ENCODE measurements around the gene COL4A6.

Gene COL4A6

DNA sequence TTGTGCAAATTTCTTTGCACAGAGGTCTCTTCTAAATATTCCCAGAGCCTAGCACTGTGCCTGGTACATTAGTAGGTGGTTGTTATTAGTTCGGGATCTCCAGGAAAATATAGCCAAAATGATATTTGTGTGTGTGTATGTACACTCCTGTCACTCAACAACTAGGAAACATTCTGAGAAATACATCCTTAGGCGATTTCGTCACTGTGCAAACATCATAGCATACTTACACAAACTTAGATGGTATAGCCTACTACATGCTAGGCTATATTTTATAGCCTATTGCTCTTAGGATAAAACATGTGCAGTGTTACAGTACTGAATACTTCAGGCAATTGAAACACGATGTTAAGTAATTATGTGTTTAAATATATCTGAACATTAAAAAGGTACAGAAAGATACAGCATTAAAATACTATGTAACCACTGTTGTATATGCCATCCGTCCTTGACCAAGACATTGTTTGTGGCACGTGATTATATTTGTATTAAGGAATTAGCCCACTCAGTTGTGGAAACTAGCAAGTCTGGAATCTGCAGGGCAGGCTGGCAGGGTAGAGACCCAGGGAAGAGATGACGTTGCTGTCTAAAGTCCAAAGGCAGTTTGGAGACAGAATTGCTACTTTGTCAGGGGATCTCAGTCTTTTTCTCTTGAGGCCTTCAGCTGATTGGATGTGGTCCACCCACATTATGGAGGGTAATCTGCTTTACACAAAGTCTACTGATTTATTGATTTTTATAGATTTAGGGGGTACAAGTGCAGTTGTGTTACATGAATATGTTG lies 106.9 kb downstream of the COL4A6 start:
- no peak for DNase-seq

DNA sequence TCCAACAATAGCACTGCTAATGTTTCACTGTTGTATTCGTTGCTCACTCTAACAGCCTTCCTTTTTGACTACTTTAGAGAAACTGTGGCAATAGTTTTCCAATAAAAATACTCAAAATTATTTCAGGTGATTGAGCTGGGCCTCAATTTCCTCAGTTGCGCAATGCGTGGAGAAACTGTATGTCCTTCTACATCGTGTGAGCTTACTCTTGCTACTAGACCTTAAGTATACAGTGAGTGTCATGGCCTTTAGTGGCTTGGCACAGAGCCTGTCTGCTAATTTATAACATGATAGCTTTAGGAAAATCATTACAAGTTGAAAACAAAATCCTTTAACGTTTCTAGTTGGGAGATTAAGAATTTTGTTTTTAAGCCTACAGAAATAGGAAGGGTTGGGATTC lies 114.5 kb downstream of the COL4A6 start:
- no peak for DNase-seq

DNA sequence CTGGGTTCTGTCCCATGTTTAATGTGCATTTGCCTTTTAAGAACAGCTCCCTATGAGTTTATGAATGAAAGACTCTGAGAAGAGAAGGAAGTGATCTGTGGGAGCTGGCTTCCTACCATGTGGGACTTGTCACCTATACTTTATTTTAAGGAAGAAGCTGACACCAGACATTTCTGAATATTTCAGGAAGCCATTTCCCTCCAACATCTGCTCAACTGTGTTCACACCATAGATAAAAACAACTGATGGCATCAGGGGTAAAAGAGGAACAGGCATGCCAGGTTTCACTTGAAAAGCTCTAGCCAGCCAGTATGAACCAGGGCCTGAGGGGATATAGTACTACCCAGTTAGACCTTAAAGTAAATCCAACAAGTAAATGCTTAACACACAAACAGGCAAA lies 116.0 kb downstream of the COL4A6 start:
- no peak for DNase-seq

DNA sequence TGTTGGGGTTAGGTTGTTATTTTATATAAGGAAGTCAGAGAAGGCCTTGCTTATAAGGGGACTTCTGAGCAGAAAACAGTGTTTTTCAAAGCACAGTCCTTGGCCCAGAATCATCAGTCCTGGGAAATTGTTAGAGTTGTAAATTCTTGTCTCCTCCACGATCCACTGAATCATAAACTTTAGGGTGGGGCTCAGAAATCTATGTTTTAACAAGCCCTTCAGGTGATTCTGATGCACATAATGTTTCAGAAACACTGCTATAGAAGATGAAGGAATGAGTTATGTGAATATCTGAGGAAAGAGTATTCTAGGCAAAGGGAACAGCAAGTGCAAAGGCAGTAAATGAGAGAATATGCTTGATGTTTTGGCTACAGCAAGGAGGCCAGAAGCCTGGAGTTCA lies 121.8 kb downstream of the COL4A6 start:
- DNase-seq, result no peak

DNA sequence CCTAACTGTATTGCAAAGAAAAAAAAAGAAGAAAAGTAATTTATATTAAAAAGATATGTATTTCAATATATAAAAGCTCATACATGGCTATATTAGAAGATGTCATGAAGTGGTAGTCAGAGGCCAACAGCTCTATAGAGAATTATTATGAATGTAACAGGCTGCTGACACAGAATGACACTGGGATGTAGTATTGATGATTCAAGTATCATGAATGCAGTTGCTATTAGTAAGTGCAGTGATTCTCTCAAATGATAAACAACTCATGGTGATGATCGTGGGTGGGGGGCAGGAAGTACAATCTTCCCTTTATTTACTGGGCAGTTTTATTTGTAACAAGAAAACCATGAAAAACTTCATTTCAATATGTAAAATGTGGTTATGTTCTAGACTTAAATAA lies 124.6 kb downstream of the COL4A6 start:
- peak; percentile 6 for DNase-seq

DNA sequence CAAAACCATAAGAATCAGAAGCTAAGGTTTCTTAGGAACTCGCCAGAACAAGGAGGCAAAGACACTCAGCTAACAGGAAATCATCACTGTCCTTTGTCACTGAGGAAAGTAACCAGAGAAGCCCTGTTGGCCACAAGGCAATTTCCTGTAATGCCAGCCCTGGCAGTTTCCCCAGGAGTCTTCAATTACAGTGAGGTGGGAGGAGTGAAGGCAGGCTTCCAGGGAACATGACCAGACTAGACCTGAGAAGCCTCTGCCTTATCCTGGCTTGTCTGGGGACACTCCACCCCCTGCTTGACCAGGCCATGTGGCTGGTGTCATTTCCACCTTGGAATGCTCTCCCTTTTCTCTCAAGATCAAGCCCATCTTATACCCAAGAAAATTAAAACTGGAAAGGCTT lies 125.3 kb downstream of the COL4A6 start:
- DNase-seq, result peak; percentile 18

DNA sequence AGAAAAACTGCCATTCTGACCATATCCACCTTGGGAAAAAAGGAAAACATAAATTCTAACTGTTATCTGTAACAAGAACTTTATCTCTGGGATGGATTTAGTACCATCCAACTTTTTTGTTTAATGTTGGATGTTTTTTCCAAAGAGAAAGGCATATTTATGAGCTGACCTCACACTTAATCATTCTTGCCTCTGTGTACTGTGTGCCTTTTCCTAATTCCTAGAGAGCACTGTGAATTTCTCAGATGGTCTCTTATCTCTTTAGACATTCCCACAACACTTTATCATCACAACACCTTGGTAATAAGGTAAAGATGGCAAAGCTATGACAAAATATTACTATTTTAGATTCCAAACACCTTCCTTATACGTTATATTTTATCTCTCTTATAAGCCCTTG lies 126.2 kb downstream of the COL4A6 start:
- DNase-seq, result no peak

DNA sequence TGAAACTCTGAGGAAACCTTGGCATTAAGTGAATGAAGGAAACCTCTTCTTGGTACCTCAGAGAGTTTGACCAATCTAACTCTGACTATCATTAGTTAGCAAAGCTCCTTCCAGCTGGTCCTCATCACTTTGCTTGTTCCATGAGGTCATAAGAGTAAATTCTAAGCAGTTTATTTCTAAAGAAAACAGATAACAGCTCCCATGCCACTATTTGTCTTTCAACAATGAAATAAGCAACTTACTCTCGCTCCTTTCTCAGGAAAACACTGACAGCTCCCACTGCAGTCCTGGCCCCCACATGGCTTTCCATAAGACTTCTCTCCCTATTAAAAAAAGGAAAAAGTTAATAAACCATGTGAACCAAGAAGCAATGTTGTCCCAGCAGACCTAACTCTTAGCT lies 127.7 kb downstream of the COL4A6 start:
- no peak for DNase-seq

DNA sequence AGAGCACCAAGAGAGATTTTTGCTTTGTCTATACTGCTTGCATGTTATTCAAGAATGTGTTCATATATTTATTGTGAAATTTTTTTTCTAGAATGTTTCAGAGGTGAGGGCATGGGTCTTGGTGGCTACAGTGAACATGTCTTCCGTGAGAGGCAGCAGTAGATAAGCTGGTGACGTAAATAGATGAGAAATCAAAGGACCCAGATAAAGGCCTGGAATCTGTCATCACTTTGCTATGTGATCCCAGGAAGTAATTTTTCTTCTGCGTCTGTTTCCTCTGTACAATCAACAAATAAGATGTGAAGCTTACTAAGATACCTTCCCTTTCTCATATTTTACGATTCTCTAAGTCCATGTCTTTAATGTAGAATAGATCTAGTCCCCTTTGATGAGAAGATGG lies 129.1 kb downstream of the COL4A6 start:
- DNase-seq, result peak; percentile 9

DNA sequence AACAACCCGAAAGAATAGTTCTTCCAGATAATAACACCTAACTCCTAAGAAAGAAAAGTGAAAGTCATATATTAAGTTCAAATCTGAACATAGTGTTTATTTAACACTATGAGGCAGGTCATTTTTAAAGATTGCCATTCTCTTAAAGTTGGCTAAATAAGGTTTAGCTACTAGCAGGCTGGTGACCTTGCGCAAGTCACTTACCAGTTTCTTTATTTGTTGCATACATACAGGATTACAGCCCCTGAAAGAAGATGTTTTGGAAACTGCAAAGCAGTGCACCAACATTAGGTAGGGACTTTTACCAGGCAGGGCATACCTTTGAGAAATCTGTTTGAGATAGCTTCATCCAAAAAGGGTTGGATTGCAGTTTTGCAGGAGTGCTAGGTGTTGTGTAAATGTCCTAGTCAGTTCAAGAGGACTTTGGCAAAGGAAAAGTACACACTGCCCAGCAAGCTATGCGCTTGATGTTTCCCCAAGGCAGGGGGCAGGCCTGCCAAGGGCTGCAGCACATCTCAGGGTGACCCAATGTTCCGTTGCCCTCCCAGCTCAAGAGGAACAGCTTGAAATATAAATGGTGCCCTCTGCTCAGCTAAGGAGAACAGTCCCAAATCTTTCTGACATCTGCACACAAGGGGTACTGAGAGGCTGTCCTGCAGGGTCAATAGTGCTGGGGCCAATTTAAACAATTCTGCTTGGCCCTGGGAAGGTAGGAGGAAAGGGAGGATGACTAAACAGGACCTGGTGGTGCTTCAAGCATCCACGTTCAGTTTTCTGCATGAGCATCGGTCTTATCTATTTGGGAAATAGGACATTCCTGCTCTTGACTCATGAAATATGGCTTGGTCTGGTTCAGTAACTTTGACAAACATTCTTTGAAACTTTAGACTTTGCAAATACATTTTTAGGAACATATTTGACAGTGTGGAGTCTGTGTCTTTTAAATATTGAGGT lies 130.8 kb downstream of the COL4A6 start:
- DNase-seq, result no peak

DNA sequence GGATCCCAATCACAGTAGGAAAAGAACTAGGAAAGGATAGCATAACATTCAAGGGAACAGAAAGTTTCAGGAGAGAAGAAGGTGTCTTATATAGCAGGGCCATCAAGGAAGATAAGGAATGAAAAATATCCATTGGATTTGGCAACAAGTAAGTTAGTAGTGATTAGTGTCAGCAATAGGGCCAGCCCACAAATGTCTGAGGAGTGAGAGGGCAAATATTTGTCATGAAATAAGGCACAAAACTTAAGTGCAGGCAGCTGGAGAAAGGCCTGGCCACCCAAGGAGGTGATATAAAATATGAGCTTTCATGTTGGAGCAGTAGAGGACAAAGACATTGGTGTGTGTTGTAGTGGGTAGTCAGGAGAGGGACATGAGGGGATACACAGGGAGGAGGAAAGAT lies 132.1 kb downstream of the COL4A6 start:
- DNase-seq, result peak; percentile 11

DNA sequence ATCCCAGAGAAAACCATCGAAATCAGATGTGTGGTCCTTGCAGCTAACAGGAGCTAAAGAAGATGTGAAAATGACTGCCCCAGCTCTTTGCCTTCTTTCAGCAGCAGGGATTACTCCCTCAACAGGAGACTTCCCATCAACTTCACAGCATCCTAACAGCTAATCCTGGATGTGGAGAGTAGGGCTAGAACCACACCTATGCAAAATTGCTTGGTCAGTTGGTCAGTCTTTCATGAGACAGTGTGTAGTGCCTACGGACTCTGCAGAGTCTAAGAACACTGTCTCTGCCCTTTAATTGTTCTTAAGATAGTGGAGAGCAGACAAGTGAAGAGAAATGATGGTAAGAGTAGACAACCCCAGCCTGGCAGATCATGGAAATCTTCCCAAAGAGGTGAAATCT lies 133.5 kb downstream of the COL4A6 start:
- no peak for DNase-seq

DNA sequence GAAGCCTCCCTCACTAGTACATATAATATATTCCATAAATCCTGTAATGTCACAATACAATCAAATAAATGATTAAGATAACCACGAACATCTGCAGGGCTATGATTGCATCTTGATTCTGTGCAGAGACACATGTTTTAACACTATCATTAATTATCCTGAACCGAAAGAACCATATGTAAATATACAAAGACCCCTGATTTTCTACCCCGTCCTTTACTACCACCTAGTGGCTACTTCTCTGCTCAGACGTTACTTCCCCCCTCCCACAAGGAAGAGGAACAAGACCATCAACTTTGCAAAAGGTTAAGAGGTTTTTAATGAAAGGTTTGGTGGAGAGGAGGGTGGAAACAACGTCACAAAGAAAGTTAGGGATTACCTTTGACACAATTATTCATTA lies 134.0 kb downstream of the COL4A6 start:
- no peak for DNase-seq

DNA sequence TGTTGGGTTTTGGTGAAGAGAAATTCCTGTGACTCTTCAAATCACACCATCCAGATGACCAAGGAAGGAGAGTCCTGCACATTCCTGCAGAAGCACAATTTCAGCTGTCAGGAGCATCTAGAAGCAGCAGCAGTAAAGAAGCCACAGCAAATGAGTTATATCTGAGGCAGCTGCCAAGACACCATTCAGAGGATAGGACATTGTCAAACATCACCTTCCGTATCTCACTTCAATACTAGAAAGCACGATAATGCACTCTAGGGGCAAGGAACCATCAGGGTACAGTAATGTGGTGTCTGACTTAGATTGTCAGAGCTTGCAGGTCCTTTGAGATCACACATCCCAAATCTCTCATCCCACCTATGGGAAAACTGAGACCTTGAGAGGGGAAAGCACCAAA lies 134.5 kb downstream of the COL4A6 start:
- DNase-seq, result no peak

DNA sequence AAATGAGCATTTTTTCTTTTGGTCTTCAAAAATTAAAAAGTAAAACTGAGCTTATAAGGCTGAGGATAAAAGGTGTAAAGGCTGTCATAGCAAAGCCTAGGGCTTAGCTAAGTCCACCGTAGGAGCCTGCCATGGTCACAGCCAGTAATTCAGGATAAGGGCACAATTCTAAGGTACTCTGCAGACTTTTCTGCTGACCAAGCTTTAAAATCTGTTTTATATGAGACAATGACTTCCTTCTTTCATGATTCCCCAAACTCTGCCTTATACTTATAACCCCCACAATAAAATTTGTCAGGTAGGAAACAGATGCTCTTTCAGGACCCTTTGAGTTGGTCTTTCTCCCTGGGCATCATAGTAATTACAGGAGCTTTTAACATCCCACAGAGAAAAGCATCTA lies 138.5 kb downstream of the COL4A6 start:
- no peak for DNase-seq

DNA sequence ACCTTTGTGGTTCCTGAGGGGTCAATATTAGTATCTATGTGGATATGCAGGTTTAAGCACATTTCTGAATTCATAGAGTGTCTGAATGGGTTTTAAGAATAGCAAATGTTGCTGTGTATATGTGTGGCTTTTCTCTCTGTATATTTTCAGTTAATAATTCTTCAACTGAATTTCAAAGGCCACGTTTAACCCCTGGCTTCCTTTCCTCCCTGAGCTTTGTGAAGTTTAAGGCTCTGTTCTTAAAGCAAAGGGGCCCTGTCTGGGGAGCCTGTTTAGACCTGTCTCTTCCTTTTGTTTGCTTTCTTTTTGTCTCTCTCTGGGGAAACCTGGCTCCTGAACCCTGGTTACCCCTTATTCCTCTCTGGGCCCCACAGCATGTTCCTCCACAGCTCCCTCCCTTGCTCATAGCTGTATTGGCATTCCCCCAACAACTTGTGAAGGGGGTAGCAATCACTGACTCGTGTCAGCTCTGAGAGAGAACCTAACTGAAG lies 139.1 kb downstream of the COL4A6 start:
- peak; percentile 47 for DNase-seq

DNA sequence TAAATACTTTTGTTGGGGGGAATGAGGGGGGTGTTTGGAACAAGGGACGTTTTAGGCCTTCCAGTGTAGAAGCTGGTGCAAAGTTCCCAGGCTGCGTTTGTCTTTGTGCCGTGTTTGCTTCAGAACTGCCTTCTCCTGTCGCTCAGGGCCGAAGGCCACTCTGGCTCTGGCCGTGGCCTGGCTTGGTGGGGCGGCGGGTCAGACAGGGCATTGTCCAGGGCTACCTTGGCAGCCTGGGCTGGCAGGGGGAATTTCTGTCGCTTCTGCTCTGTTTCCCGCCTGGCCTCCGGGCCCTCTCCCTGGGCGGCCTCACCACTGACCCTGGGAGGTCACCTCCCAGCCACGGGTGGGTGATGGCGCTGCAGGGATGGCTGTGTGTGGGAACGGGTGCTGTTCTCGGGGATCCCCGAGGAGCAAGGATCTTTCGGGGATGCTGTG lies 140.0 kb downstream of the COL4A6 start:
- DNase-seq, result no peak

DNA sequence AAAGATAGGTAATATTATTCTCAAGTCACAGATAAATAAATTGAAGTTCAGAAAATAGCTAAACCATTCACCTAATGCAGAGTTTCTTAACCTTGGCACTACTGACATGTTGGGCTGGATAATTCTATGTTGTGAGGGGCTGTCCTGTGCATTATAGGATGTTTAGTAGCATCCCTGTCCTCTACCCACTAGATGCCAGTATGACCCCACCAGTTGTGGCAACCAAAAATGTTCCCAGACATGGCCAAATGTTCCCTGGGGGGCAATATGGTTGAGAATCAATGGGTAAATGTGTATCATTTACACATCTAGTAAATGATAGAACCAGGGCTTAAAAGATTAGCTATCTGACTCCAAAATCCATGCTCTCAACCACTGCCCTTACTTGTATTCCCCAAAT lies 140.9 kb downstream of the COL4A6 start:
- no peak for DNase-seq

DNA sequence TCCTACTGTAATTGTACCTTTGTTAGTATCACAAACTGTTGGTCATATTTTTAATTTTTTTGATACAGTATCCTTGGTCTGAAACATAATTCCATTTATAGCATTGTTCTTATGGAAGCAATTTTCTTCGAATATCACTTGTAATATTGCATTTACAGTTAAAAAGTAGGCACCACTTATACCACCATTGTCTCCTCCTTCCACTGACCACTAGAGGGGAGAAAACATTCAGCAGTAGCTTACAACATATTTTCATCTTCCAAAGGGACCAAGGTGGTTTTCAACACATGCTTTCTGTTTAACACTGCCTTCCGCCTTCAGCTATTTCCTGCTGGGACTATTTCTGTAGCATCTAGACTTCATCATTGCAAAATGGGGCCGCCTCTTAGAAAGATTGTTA lies 146.2 kb downstream of the COL4A6 start:
- DNase-seq, result no peak

DNA sequence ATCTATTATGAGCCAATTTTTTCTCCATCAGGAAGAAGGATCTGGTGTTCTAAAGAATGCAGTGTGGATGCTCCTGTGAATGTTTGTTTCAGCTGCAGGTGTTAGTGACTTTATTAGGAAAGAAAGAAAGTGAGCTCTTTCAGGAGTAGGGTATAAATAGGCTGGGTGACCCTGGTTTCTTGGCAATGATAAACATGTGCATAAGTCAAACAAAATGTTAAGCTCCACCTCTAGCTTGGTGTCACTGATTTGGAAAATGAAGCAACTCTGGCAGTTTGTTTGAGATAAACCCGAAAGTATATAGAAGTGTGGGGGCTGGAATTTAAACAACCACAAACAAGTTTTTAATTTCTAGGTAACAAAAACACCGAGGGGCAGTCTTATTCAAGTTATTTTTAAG lies 152.3 kb downstream of the COL4A6 start:
- DNase-seq, result no peak

DNA sequence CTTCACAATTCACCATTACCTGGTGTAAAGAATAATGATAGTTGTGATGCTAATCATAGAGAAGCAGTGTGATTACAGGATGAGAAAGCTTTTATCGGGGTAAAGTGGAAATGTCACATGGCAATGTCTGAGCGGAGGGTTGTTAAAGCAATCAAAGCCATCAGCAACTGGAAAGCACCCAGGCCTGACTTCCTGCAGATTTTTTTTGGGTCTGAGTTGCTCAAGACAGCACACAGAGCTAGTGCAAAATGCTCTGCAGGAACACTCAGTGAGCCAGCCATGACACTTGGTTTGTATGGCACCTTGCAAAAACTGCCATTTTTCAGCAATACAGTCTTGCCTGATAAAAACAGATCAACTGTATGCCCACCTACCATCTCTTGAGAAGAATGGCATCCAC lies 152.9 kb downstream of the COL4A6 start:
- DNase-seq, result no peak

DNA sequence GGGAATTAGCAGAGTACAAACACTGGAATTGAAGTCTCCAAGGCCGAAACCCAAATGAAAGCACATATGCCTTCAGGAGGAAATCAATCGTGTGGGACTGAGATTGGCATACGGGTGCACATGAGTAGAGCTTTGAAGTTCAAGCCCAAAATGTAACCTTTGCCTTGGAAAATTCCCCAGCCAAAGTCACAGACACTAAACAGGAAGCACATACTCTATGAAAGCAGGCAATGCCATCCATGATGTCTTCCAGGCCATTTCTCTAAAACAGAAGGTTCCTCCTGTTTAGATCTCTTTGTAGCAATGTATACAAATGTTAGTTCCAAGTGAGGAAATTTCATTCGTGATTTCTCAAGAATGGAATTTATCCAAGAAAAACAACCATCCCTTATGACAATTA lies 162.5 kb downstream of the COL4A6 start:
- no peak for DNase-seq

DNA sequence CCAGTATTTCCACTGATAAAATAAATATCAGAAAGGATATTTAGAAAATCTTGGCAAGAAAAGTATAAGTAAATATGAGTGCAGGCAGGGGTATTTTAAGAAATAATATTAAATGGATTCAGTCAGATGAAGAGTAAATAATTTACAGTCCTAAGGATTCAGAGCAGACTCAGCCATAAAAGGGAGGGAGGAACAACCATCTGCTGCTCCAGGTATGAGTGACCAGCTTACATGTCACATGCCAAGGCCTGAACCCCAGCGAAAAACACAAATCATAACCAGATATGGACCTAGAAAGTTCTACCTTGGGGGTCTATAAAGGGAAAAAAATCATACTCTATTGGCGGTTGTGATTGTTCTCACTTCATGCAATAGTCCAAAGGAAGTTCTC lies 166.8 kb downstream of the COL4A6 start:
- DNase-seq, result no peak
